Loucy (cell line): ENCODE data around the gene TRIP4.

ENCODE experiments used
- H2AFZ ChIP-seq: fragments of 200-600 bp; sonication (generic); 2 replicates; pipeline ENCODE4 v1.6.0; 2016; ENCODE audit warnings: antibody characterized with exemption, mild to moderate bottlenecking, low read length, moderate library complexity
- H3F3A ChIP-seq: fragments of 200-600 bp; 2 replicates; pipeline ENCODE4 v1.6.0; 2016; ENCODE audit warnings: antibody characterized with exemption, low read depth, mild to moderate bottlenecking
- H3K27me3 ChIP-seq: fragments of 200-600 bp; sonication (generic); 2 replicates; pipeline ENCODE4 v1.6.1; 2014; ENCODE audit warnings: low read length, mild to moderate bottlenecking; ENCODE audit not compliant: insufficient read depth, poor library complexity, severe bottlenecking
- H3K36me3 ChIP-seq: fragments of 200-600 bp; sonication (generic); 2 replicates; pipeline ENCODE4 v1.6.1; 2016; ENCODE audit warnings: low read length; ENCODE audit not compliant: insufficient read depth
- H3K4me1 ChIP-seq: fragments of 200-600 bp; sonication (generic); 2 replicates; pipeline ENCODE4 v1.5.1; 2014; ENCODE audit warnings: low read length, mild to moderate bottlenecking; ENCODE audit not compliant: insufficient read depth, poor library complexity, severe bottlenecking
- H3K4me2 ChIP-seq: fragments of 200-600 bp; sonication (generic); 2 replicates; pipeline ENCODE4 v1.6.0; 2014; ENCODE audit warnings: antibody characterized with exemption, low read length, low read depth, mild to moderate bottlenecking; ENCODE audit not compliant: poor library complexity, severe bottlenecking
- H3K4me3 ChIP-seq: fragments of 200-600 bp; sonication (generic); 2 replicates; pipeline ENCODE4 v1.5.1; 2014; ENCODE audit warnings: low read length, mild to moderate bottlenecking, mixed read lengths; ENCODE audit not compliant: poor library complexity, severe bottlenecking
- H3K79me2 ChIP-seq: fragments of 200-600 bp; sonication (generic); 2 replicates; pipeline ENCODE4 v1.6.1; 2014; ENCODE audit warnings: low read length; ENCODE audit not compliant: insufficient read depth
- H3K9ac ChIP-seq: fragments of 200-600 bp; sonication (generic); 2 replicates; pipeline ENCODE4 v1.6.0; 2014; ENCODE audit warnings: mild to moderate bottlenecking, low read depth, low read length, moderate library complexity; ENCODE audit not compliant: poor library complexity, severe bottlenecking
- H3K9me2 ChIP-seq: fragments of 200-600 bp; sonication (generic); replicated peaks from 2 replicates; pipeline ENCODE4 v1.6.1; 2016; ENCODE audit warnings: low read depth, low read length, mixed read lengths
- H3K9me3 ChIP-seq: fragments of 200-600 bp; sonication (generic); 2 replicates; pipeline ENCODE4 v1.6.1; 2014; ENCODE audit warnings: mild to moderate bottlenecking, antibody characterized with exemption, low read length, low read depth; ENCODE audit not compliant: insufficient read depth
- H4K20me1 ChIP-seq: fragments of 200-600 bp; sonication (generic); 2 replicates; pipeline ENCODE4 v1.6.0; 2014; ENCODE audit warnings: antibody characterized with exemption, low read length, mild to moderate bottlenecking; ENCODE audit not compliant: insufficient read depth, poor library complexity, severe bottlenecking
- CTCF ChIP-seq: fragments of 200-600 bp; sonication (generic); conservative IDR thresholded peaks from 2 replicates; pipeline ENCODE4 v1.5.1; 2014; ENCODE audit warnings: mild to moderate bottlenecking, antibody characterized with exemption, low read length
- EZH2phosphoT487 ChIP-seq: fragments of 200-600 bp; IDR thresholded peaks from 2 replicates; pipeline ENCODE4 v1.6.1; 2018; ENCODE audit warnings: antibody characterized with exemption, mild to moderate bottlenecking, moderate library complexity, borderline replicate concordance

Gene TRIP4

GRCh38 chr15:64430000-64430735, 42.5 kb downstream of the TRIP4 start:
- Histone ChIP-seq H3K9ac (peak overlapping the region; percentile 69), H4K20me1 (no peaks in the 10 kb centered on the region), H3K4me3 (peak overlapping the region; percentile 58), H3K79me2 (0 out of 2 replicates have a peak, but pooled peaks cover 4% of the 10 kb centered on the region), H3K9me2 (no peaks in the 10 kb centered on the region), H3K9me3 (no peaks in the 10 kb centered on the region), H3K4me1 (peaks cover 41% of the 10 kb centered on the region), H3K4me2 (peak overlapping the region; percentile 83), H3F3A (peaks cover 13% of the 10 kb centered on the region; the same call in 1 of the 2 replicates), H2AFZ (peak overlapping the region; percentile 10; the same call in 1 of the 2 replicates), H3K27me3 (no peaks in the 10 kb centered on the region), H3K36me3 (peaks cover 3% of the 10 kb centered on the region; the same call in 1 of the 2 replicates)
- TF ChIP-seq CTCF (no peak), EZH2phosphoT487 (no peak)

- Histone ChIP-seq H3K4me2 (peak overlapping the region; percentile 45), H3K9me3 (no peaks in the 10 kb centered on the region), H3F3A (peaks cover 7% of the 10 kb centered on the region; the same call in 1 of the 2 replicates), H3K27me3 (no peaks in the 10 kb centered on the region), H2AFZ (no peak overlapping the region), H3K36me3 (no peaks in the 10 kb centered on the region), H3K79me2 (no peaks in the 10 kb centered on the region), H4K20me1 (no peaks in the 10 kb centered on the region), H3K9ac (no peak overlapping the region), H3K4me3 (peak overlapping the region; percentile 0), H3K9me2 (no peaks in the 10 kb centered on the region), H3K4me1 (peaks cover 21% of the 10 kb centered on the region)
- TF ChIP-seq EZH2phosphoT487 (no peak), CTCF (no peak)
Measured at GRCh38 chr15:64437982-64438381, 50.3 kb downstream of the TRIP4 start.

- Histone ChIP-seq H3K9me3 (no peaks in the 10 kb centered on the region), H3K9me2 (no peaks in the 10 kb centered on the region), H2AFZ (no peak overlapping the region), H3K4me3 (no peak overlapping the region), H3K27me3 (no peaks in the 10 kb centered on the region), H3K9ac (no peak overlapping the region), H3K4me2 (peak overlapping the region; percentile 47), H3K79me2 (no peaks in the 10 kb centered on the region), H3K36me3 (no peaks in the 10 kb centered on the region), H4K20me1 (no peaks in the 10 kb centered on the region), H3F3A (peaks cover 7% of the 10 kb centered on the region; the same call in 1 of the 2 replicates), H3K4me1 (peaks cover 28% of the 10 kb centered on the region)
- TF ChIP-seq CTCF (no peak), EZH2phosphoT487 (no peak)
Measured at GRCh38 chr15:64438653-64439447, 51.2 kb downstream of the TRIP4 start.
